Astrocyte of the hippocampus (primary cell): ENCODE data around the gene GRIN1.
A peak's percentile ranks its signal among the peaks of the same experiment; 100 is the strongest.

Experiments used
- DNase-seq: peaks from one replicate; pipeline ENCODE4 v3.0.0; 2011; ENCODE audit warnings: low read depth, low spot score

GRIN1 gene

DNA sequence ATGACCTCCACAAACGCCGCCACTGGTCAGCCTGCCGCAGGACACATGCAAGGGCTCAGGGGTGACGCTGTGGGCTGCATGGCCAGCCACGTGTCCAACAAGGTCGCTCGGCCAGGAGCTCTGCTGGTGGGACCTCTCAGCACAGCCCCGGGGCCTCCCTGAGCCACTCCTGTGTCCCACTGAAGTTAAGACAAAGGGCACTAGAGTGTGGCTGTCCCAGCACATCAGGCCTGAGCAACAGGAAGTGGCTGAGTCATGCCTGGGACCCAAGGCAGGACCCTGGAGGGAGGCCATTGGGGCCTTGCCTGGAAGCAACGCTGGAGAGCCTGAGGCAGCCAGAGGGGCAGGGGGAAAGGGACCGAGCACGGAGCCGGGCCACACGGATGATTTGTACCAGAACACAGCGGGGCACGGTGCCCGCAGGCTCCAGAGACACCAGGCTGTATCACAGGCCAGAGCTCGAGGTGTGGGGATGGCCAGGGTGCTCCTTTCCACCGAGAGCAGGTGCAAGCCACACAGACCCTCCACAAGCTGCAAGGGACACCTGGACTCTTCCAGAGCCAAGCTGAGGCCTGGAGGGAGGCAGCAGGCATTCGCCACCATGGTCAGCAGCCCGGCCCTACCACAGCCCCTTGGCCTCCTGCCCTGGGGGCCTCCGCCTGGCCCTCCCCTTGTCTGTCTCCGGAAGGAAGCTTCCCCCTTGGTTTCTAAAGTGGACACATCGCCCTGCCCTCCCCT lies 39.4 kb downstream of the GRIN1 start:
- no peak for DNase-seq

DNA sequence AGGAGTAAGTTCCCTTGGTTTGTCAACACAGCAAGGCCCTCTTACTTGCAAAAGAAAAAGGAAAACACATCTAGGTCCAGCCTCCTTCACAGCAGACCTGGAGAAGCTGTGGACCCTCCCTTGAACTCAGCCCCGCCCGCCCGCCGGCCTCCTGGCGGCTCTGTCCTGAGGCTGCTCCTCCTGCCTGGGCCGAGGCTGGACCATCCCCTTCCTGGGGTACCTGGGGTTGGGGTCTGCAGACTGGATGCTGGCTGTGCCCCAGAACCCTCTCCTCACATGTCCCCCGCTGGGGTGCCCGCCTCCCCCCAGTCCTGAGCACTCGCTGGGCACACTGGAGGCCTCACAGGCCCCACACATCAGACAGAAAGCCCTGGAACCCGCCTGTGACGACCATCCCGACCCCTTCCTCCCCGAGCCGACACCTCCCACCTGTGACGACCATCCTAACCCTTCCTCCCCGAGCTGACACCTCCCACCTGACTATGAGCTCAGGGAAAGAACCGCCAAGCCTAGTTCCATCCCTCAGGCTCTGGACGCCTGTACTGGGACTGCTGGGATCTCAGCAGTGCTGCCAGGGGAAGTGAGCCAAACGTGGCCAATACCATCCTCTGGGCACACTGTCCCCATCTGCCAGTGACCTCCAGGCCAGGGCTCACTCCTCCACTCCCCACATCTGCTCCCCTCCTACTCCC lies 40.1 kb downstream of the GRIN1 start:
- no peak for DNase-seq

- no peak for DNase-seq
These were observed 40.8 kb downstream of the GRIN1 start for GRCh38 chr9:137179761-137180160.

GRCh38 chr9:137180491-137180890 lies 41.5 kb downstream of the GRIN1 start:
- DNase-seq = no peak

DNA sequence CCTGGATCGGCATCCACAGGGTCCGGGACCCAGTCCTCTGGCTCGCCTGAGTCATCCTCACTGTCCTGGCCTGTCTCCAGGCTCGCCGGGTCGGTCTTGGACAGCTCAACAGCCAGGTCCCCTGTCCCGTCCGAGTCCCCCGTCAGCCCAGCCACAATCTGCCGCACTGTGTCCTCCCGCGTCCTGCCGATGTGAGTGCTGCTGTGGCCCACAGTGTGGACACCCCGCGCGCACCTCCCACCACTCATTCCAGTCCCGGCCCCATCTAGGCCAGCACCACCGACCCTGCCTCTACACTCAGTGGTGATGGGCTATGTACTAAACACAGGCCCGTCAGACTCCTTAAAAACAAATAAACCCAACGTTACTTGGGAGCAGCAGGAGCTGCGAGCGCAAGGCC lies 42.7 kb downstream of the GRIN1 start:
- DNase-seq = no peak

DNA sequence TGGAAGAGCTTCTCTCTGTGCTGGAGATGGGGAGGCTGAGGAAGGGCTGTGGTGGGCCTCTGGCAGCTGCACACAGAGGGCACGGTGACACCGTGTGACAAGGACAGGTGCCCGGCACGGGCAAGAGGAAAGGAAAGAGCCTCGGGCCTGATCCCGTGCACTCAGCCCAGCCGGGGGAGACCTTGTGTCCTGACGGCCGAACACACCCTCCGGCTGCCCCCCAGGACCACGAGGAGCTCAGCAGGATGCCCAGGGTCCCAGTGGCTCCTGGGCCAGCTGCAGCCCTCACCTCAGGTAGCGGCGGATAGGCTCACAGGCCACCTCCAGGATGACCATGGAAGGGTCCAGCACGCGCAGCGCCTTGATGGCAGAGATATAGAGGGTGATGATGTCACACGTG lies 43.9 kb downstream of the GRIN1 start:
- DNase-seq = no peak

DNA sequence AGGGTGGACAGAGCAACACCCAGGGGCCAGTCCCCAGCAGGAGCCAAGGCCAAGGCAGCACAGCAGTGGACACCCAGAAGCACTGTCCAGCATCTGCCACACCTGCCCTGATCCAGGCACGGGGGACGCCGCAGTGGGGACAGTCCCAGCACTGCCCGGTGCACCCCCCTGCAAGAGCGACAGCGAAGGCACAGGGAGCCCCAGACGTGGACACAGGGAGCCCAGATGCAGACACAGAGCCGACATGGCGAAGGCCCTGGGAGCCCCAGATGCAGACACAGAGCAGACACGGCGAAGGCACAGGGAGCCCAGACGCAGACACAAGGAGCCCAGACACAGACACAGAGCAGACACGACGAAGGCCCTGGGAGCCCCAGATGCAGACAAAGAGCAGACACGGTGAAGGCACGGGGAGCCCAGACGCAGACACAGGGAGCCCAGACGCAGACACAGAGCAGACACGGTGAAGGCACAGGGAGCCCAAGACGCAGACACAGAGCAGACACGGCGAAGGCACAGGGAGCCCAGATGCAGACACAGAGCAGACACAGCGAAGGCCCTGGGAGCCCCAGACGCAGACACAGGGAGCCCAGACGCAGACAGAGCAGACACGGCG lies 45.1 kb downstream of the GRIN1 start:
- DNase-seq = no peak

DNA sequence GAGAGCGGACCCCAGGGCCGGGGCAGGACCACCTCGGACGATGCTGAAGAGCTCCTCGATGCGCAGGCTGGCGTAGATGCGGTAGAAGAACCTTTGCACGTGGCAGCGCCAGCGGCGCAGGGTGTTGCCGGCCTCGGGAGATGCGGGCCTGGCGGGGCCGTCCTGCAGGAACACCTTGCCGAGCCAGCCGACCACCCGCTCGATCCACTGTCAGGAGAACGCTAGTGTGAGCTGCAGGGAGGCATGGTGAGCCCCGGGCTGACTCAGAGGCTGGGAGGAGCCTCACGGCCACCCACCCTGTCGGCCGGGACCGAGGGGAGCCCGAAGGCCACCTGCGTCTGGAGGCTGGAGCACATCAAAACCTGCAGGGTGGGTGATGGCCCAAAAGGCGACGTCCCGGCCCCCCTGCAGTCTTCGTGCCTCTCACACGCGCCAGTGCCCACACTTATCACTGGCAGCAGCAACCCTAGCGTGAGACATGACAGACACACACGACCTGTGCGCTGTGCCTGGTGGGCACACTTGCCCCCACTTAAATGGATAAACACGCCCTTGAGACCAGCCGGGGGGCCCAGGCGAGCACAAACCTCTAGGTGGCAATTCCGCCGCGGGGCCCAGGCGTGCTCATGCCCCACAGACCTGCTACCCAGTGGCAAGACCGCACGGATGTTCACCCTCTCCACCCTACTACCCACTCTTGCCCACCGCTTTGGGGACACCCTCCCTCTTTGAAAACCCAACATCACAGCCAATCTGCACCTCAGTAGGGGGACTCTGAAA lies 46.1 kb downstream of the GRIN1 start:
- DNase-seq = no peak

GRCh38 chr9:137185921-137186320 lies 47.0 kb downstream of the GRIN1 start:
- no peak for DNase-seq

DNA sequence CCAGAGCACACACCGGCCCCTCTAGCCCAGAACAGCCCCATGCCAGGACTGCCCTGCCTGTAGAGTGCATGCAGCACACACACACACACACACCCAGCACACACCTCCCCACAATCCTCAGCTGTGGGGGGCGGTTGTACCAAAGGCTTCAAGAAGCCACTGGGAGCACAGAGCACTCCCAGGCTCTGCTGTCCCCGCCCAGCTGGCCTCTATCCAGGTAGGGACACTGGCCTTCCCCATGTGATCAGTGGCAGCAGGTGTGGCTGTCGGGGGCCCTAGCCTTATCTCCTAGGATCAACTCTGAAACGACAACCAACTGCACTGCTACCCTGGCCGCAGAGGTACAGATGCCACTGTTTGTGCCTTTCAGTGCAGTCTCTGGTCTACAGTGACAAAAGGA lies 47.4 kb downstream of the GRIN1 start:
- DNase-seq = no peak

DNA sequence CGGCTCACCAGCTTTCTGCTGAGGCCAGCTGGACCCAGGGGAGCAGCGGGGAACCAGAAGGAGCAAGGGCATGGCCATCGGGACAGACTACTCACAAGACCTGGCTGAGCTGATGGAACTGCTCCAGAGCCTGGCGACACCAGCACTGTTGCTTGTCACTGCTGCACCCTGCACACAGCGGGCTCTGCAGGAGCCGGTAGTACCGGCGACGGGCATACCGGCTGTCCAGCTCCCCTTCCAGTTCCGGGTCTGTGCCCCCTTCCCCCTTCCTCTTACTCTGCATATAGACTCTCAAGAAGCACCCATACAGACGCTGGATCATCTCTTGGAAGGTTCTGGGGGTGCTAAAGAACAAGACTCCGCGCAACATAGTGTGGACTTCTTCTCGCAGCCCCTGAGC lies 48.4 kb downstream of the GRIN1 start:
- no peak for DNase-seq

DNA sequence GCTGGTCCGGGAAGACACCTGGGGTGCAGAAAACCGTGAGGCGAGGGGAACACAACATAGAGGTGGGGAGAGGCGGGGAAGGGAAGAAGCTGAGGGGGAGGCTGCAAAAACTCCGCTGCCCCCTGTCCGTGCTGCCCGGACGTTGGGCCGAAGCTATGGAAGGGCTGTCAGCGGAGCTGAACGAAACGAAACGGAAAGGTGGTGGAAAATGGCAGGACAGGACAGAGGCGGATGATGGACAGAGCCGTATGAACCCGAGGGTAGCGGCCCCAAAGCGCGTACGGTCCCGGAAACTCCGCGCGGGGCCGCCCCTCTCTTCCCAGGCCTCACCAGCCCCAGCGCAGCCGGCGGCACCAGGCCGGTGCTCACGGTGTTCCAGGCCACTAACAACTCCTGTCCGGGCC lies 49.1 kb downstream of the GRIN1 start:
- DNase-seq = no peak

DNA sequence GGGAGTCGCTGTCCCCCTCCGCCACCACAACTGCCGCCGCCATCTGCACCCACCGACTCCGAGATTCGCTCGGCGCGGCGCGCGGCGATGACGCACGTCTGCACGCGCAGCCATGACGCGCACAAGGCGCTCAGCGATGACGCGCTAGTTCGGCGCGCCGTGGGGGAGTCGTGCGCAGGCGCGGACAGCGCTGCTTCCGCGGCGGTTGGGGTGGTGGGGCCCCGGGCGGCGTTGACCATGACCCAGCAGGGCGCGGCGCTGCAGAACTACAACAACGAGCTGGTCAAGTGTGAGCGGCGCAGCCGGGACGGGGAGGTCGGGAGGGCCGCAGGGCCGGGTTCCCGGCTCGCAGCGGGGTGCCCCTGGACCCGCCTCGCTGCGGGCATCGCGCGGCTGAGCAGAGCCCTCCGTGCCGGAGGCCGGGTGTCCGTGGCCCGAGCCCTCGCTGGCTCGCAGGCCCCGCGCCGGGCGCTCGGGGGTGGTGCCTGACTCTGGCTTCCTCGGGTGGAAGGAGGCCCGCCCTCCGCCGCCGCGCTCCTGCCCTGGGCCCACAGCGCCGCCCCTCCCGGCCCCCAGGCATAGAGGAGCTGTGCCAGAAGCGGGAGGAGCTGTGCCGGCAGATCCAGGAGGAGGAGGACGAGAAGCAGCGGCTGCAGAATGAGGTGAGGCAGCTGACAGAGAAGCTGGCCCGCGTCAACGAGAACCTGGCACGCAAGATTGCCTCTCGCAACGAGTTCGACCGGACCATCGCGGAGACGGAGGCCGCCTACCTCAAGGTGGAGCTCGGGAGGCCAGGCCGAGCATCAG lies 49.7 kb downstream of the GRIN1 start, which contains the start of the genes ANAPC2 and SSNA1:
TSS of gene ANAPC2 (minus strand) at position 71 of the 807 bp plus-strand sequence. CDS start at position 43, 28 bp downstream.
TSS of gene SSNA1 (plus strand) at position 187 of the 807 bp plus-strand sequence. CDS start at position 238, 51 bp downstream.
- DNase-seq = peak; percentile 98

- DNase-seq = no peak
These were observed 50.6 kb downstream of the GRIN1 start for GRCh38 chr9:137189297-137190295.

- DNase-seq = no peak
These were observed 51.4 kb downstream of the GRIN1 start for GRCh38 chr9:137190315-137190856.

DNA sequence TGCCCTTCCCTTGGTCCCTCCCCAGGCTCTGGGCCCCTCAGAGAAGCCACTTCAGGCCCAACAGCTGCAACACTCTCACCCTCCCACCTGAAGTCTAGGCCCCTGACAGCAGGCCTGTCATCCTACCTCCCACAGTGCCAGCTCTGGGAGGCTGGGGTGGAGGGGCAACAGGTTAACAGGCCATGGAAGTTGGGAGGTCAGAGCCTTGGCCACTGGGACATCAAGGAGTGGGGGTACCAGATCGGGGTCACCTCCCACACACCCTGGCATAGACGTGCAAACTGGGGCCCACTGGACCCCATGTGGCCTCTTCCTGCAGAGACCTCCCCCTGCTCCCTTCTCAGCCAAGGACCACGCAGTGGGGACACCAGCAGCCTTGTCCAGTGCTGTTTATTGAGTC lies 52.3 kb downstream of the GRIN1 start:
- no peak for DNase-seq

- DNase-seq = no peak
These were observed 52.9 kb downstream of the GRIN1 start for GRCh38 chr9:137191691-137192447.

- DNase-seq = no peak
These were observed 53.5 kb downstream of the GRIN1 start for GRCh38 chr9:137192448-137192780.

DNA sequence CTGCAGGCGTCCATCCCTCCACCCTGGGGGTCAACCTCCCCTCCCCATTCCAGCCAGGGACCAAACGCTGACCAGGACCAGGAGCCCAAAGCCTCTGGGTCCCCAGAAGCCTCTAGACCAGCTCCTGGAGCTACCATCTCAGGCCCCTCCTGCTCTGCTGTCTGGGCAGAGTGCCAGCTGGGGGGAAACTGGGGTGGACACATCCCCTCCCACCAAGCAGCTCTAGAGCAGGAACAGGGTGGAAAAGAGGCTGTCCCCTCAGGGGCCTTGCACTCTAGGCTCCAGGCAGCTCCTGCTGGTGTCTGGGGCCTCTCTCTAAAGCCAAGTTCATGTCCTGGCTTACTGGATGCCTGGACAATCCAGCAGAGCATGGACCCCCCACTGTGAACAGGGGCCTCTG lies 53.9 kb downstream of the GRIN1 start:
- DNase-seq = no peak
